ENCODE data around the gene SUMO3.

- TF ChIP-seq CTCF (conservative IDR thresholded peaks at IDR 0.05; ENCODE audit: low read length) (no peak), EZH2phosphoT487 (IDR thresholded peaks at IDR 0.05; ENCODE audit: borderline replicate concordance, low read depth, low read length) (no peak)
Observed at GRCh38 chr21:44766014-44766817, 51.6 kb downstream of the SUMO3 start.
